ENCODE measurements around the gene VAT1L. TPM values are rescaled to one million over a fixed set of nuclear protein-coding genes. Genes with fewer than 3 reads are reported as not detected.

VAT1L gene
- total RNA-seq, 4 donors from 2014 or later = 0.53 to 2.5 (median 0.92) TPM

DNA sequence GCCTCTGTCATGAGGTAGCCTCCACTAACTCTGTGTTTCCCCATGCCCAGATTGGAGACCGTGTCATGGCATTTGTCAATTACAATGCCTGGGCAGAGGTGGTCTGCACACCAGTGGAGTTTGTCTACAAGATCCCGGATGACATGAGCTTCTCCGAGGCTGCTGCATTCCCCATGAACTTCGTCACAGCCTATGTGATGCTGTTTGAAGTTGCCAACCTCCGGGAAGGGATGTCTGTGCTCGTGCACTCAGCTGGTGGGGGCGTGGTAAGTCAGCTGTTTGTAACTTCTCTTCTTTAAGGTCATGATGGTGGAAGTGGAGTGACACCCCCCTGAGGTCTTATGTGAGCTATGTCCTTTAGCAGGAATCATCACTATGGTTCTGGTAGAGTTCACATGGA lies 36.8 kb downstream of the VAT1L start:
- no peak overlapping the region for H3K27ac ChIP-seq
- no peak overlapping the region for H3K4me3 ChIP-seq

DNA sequence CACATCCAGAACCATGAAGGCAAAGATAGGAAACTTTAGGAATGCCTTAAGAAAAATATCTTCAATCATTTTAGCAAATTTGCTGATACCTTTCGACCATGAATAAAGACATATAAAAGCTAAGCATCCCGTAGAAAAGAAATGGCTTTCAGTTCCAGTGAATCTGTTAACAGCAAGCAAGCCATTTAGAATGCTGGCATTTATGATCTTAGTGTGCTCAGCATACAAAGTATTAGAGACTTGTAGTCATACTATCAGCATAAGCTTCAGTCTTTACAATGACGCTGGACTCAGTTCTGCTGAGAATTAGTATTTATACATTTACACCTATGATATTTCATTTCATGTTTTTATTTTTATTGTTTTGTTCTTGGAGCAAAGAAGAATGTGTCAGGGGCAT lies 38.7 kb downstream of the VAT1L start:
- Histone ChIP-seq H3K4me3 (no peak overlapping the region), H3K36me3 (no peaks in the 10 kb centered on the region), H3K4me1 (no peaks in the 10 kb centered on the region), H3K9me3 (no peaks in the 10 kb centered on the region), H3K27me3 (no peaks in the 10 kb centered on the region), H3K27ac (no peak overlapping the region)
- TF ChIP-seq POLR2A (IDR thresholded peaks at IDR 0.05) = no peak
- TF ChIP-seq, protein P1, sequence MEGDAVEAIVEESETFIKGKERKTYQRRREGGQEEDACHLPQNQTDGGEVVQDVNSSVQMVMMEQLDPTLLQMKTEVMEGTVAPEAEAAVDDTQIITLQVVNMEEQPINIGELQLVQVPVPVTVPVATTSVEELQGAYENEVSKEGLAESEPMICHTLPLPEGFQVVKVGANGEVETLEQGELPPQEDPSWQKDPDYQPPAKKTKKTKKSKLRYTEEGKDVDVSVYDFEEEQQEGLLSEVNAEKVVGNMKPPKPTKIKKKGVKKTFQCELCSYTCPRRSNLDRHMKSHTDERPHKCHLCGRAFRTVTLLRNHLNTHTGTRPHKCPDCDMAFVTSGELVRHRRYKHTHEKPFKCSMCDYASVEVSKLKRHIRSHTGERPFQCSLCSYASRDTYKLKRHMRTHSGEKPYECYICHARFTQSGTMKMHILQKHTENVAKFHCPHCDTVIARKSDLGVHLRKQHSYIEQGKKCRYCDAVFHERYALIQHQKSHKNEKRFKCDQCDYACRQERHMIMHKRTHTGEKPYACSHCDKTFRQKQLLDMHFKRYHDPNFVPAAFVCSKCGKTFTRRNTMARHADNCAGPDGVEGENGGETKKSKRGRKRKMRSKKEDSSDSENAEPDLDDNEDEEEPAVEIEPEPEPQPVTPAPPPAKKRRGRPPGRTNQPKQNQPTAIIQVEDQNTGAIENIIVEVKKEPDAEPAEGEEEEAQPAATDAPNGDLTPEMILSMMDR (IDR thresholded peaks at IDR 0.05) = no peak
- DNase-seq = no peak

More for the DNA sequence above, 36.8 kb downstream of the VAT1L start:
- DNase-seq = no peak
- Histone ChIP-seq H3K9me3 (no peaks in the 10 kb centered on the region), H3K27me3 (no peaks in the 10 kb centered on the region), H3K36me3 (no peaks in the 10 kb centered on the region), H3K4me1 (no peaks in the 10 kb centered on the region)
- no peak for TF ChIP-seq POLR2A (IDR thresholded peaks at IDR 0.05)
- TF ChIP-seq, protein P1 (IDR thresholded peaks at IDR 0.05) = no peak

DNA sequence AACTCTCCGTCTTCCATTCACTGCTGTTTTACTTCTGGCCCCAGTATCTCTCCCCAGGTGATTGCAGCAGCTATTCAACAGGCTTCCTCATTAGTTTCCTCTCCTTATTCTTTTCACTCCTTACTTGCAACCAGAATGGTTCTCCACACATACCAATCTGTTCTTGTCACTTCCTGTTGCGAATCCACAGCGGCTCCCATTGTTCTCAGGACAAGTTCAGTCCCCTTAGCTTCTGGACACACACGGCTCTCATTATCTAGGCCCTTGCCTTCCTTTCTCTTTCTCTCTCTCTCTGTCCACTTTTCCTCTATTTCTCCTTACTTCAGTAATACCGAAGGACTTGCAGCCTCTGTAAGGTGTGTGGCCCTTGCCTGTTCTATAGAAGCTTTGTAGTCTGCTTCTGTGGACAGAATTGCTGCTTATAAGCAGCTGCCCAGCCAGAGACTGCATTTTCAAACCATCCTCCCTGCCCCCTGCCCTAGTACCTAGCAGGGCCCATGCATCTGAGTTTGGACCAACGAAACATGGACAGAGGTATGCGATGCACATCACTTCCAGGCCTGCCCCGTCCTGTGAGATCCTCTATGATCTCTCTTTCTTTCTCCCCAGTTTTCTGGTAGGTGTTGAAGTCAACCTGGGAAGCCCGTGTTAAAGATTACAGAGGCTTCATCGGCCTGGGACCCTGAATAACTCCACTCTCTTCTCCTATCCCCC lies 45.7 kb downstream of the VAT1L start:
- no peaks in the 10 kb centered on the region for H3K9me3 ChIP-seq
- H3K27me3 ChIP-seq = no peaks in the 10 kb centered on the region
- H3K4me3 ChIP-seq = no peak overlapping the region
- H3K36me3 ChIP-seq = no peaks in the 10 kb centered on the region
- no peak overlapping the region for H3K27ac ChIP-seq
- DNase-seq = no peak
- TF ChIP-seq POLR2A (IDR thresholded peaks at IDR 0.05) = no peak
- TF ChIP-seq, protein P1 (IDR thresholded peaks at IDR 0.05) = no peak
- no peaks in the 10 kb centered on the region for H3K4me1 ChIP-seq

DNA sequence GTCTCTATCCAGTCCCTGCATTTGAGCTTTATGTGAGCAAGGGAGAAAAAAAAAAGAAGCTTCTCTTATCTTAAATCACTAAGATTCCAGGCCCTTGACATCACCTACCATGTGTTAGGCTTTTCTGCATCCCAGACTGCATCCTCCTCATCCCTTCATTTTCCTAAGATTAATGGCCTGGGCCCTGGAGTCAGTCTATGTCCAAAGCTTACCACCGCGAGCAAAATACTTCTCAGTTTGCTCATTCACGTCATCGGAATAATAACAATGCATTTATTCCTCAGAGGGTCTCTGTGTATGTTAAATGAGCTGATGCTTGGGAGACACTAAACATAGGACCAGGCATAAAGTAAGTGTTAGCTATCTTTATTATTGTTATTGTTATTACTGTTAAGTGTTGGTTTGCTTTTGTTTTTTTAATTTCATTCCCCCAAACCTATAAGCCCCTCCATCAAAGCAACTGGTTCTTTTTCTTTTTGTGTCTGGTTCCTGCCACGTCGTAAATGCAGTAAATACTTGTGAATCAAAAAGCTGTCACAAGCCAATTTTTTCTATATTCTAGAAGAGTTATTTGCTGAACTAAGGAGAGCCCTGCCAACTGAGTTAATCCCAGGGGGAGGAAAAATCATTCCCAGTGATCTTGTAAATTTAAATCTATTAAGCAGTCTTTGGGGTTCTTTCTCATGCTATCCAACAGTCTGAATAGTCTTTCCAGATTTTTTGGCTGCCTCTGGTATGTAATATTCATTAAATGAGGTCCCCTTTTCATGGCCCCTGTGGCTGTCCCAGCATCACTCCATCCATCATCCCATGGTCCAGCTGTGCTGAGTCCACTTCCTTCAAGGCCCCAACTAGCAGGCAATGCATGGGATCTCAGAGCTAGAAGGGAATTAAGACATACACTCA lies 46.5 kb downstream of the VAT1L start:
- no peak for DNase-seq
- Histone ChIP-seq H3K4me3 (no peak overlapping the region), H3K27me3 (no peaks in the 10 kb centered on the region), H3K9me3 (no peaks in the 10 kb centered on the region), H3K36me3 (no peaks in the 10 kb centered on the region), H3K4me1 (no peaks in the 10 kb centered on the region), H3K27ac (no peak overlapping the region)
- TF ChIP-seq, protein P1 (IDR thresholded peaks at IDR 0.05) = no peak
- TF ChIP-seq POLR2A (IDR thresholded peaks at IDR 0.05) = no peak

DNA sequence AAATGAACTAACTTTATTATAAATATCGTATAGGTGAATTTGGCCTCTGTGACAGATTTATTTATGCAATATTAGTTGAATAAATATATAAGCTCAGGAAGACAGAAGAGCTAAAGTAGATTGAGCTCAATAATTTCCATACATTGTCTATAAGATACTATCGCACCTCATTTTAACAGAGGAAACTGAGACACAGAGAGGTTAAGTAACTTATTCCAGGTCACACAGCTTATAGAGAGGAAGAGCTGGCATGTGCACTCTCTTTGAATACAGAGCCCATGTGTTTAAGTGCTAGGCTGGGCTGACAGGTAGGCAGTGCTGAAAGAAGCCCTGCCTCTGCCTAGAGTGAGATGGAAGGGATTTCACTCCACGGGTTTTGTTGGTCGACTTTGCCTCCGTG lies 48.4 kb downstream of the VAT1L start:
- H3K9me3 ChIP-seq = no peaks in the 10 kb centered on the region
- no peak for DNase-seq
- H3K4me3 ChIP-seq = no peak overlapping the region
- TF ChIP-seq, protein P1 (IDR thresholded peaks at IDR 0.05) = no peak
- TF ChIP-seq POLR2A (IDR thresholded peaks at IDR 0.05) = no peak
- no peak overlapping the region for H3K27ac ChIP-seq
- H3K36me3 ChIP-seq = no peaks in the 10 kb centered on the region
- H3K4me1 ChIP-seq = no peaks in the 10 kb centered on the region
- H3K27me3 ChIP-seq = no peaks in the 10 kb centered on the region

Data from Peyer's patch (tissue), 4 donors.